Uterus (tissue), 4 donors: Measurements from ENCODE around the gene CSNK2A2. TPM values are rescaled to one million over a fixed set of nuclear protein-coding genes. Genes with fewer than 3 reads are reported as not detected.

Experiments used
- DNase-seq, 2 donors: peaks; one replicate each; pipeline ENCODE4 v3.0.0-alpha.2; 2019 to 2020
- H3K27ac ChIP-seq, 2 donors: fragments of 200-600 bp; sonication (generic); 1 replicate in 1 of 2; 2 replicates in 1 of 2; pipeline ENCODE4 v1.5.1; 2016 to 2018
- H3K27me3 ChIP-seq, 2 donors: fragments of 200-600 bp; sonication (generic); one replicate each; pipeline ENCODE4 v1.5.1; 2018 to 2019; ENCODE audit warnings: control low read depth in 1 of 2
- H3K36me3 ChIP-seq, 2 donors: fragments of 200-600 bp; sonication (generic); one replicate each; pipeline ENCODE4 v1.5.1; 2019; ENCODE audit warnings: control low read depth in 1 of 2
- H3K4me1 ChIP-seq, 2 donors: fragments of 200-600 bp; sonication (generic); one replicate each; pipeline ENCODE4 v1.5.1; 2018 to 2019; ENCODE audit warnings: control low read depth in 1 of 2
- H3K4me3 ChIP-seq, 2 donors: fragments of 200-600 bp; sonication (generic); 1 replicate in 1 of 2; 2 replicates in 1 of 2; pipeline ENCODE4 v1.5.1; 2018 to 2019; ENCODE audit warnings: mild to moderate bottlenecking in 1 of 2
- H3K9me3 ChIP-seq, 2 donors: fragments of 200-600 bp; sonication (generic); one replicate each; pipeline ENCODE4 v1.5.1; 2019; ENCODE audit warnings: control low read depth in 1 of 2
- POLR2A ChIP-seq, 2 donors: fragments of 450-650 bp; IDR thresholded peaks; one replicate each; pipeline ENCODE4 v1.6.1; 2016; ENCODE audit warnings: antibody characterized with exemption in 2 of 2, mild to moderate bottlenecking in 1 of 2, moderate library complexity in 1 of 2
- intact Hi-C: fragments of 100-400 bp; cut with DNase I; formaldehyde crosslinking; loops from one replicate; pipeline ENCODE4 v1.15.1; 2023; ENCODE audit warnings: low total_unique reads
- total RNA-seq, 4 donors: library from RNA; depleted of rRNA in 3 of 4; stranded (reverse); fragments of >200 nt in 3 of 4; gene quantifications; one replicate each; pipeline versions ENCODE4 v1.1.0 to v1.2.4, GENCODE V29; 2014 to 2023
- TF ChIP-seq, protein P1 (sequence below), 4 experiments: fragments of 200-600 bp in 2 of 4; fragments of 450-650 bp in 2 of 4; sonication (generic) in 2 of 4; IDR thresholded peaks; one replicate each; pipeline ENCODE4 v1.5.1; 2016 to 2019; ENCODE audit warnings: antibody characterized with exemption in 4 of 4, mild to moderate bottlenecking in 2 of 4, moderate library complexity in 1 of 4
- donor health status: DM: yes; HTN: yes; CAD: no.

CSNK2A2 gene
- total RNA-seq, 4 donors from 2014 or later = 28.1 to 62.5 (median 45.9) TPM

DNA sequence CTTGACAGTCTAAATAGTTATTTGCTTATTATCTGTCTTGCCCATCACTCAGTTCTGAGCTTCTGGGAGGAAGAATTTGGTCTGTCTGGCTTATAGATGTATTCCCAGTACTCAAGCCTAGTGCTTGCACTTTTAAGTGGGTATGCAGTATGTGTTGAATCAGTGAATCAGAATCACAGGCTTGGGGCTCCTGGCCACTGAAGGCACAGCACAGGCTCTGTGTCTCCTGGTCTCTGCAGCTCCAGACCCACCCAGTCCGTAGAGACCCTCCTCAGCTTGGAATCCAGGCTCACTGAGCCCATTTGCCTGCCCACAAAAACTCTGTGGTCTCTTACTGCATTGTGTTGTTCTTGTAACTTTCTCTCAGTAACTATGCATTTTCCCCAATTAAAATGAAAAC lies 49.4 kb downstream of the CSNK2A2 start:
- no peaks in the 10 kb centered on the region for H3K36me3 ChIP-seq

DNA sequence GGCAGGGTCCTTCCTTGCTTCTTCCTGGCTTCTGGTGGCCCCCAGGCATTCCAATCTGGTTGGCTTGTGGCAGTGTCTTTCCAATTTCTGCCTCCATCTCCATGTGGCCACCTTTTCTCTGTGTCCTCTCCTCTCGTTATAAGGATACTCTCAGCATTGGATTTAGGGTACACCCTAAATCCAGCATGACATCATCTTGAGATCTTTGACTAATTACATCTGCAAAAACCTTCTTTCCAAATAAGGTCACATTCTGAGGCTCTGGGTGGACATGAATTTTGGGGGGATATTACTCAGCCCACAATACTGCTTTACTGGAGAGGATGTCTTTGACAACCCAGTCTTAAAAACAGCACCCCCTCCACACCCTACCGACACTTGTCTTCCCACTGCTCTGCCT lies 49.8 kb downstream of the CSNK2A2 start:
- Histone ChIP-seq H3K4me1 (no peaks in the 10 kb centered on the region), H3K27ac (no peak overlapping the region), H3K36me3 (no peaks in the 10 kb centered on the region), H3K27me3 (no peaks in the 10 kb centered on the region), H3K4me3 (no peak overlapping the region), H3K9me3 (no peaks in the 10 kb centered on the region)
- DNase-seq = no peak
- TF ChIP-seq POLR2A (IDR thresholded peaks at IDR 0.05) = no peak
- TF ChIP-seq, protein P1, sequence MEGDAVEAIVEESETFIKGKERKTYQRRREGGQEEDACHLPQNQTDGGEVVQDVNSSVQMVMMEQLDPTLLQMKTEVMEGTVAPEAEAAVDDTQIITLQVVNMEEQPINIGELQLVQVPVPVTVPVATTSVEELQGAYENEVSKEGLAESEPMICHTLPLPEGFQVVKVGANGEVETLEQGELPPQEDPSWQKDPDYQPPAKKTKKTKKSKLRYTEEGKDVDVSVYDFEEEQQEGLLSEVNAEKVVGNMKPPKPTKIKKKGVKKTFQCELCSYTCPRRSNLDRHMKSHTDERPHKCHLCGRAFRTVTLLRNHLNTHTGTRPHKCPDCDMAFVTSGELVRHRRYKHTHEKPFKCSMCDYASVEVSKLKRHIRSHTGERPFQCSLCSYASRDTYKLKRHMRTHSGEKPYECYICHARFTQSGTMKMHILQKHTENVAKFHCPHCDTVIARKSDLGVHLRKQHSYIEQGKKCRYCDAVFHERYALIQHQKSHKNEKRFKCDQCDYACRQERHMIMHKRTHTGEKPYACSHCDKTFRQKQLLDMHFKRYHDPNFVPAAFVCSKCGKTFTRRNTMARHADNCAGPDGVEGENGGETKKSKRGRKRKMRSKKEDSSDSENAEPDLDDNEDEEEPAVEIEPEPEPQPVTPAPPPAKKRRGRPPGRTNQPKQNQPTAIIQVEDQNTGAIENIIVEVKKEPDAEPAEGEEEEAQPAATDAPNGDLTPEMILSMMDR (IDR thresholded peaks at IDR 0.05) = no peak
- intact Hi-C loops = no loop called here

More for the DNA sequence above, 49.4 kb downstream of the CSNK2A2 start:
- Histone ChIP-seq H3K9me3 (no peaks in the 10 kb centered on the region), H3K4me1 (no peaks in the 10 kb centered on the region), H3K4me3 (no peak overlapping the region), H3K27me3 (no peaks in the 10 kb centered on the region), H3K27ac (no peak overlapping the region)
- intact Hi-C loops = no loop called here
- TF ChIP-seq, protein P1 (IDR thresholded peaks at IDR 0.05) = no peak
- TF ChIP-seq POLR2A (IDR thresholded peaks at IDR 0.05) = no peak
- no peak for DNase-seq

DNA sequence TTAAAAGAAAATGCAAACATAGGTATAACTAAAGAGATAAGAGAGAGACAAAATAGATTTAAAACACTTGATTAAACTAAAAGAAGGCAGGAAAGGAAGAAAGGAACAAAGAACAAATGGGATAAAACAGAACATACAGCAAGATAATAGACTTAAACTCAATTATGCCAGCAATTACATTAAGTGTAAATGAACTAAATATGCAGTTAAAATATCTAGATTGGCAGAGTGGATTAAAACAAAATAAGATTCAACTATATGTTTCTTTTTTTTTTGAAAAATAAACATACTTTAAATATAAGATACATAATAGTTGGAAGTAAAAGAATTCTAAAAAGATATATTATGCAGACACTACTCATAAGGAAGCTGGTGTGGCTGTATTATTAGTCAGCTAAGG lies 59.1 kb downstream of the CSNK2A2 start:
- Histone ChIP-seq H3K27me3 (no peaks in the 10 kb centered on the region), H3K27ac (no peak overlapping the region), H3K4me1 (no peaks in the 10 kb centered on the region), H3K9me3 (no peaks in the 10 kb centered on the region), H3K4me3 (no peak overlapping the region), H3K36me3 (no peaks in the 10 kb centered on the region)
- TF ChIP-seq, protein P1 (IDR thresholded peaks at IDR 0.05) = no peak
- intact Hi-C loops = no loop called here
- DNase-seq = no peak

DNA sequence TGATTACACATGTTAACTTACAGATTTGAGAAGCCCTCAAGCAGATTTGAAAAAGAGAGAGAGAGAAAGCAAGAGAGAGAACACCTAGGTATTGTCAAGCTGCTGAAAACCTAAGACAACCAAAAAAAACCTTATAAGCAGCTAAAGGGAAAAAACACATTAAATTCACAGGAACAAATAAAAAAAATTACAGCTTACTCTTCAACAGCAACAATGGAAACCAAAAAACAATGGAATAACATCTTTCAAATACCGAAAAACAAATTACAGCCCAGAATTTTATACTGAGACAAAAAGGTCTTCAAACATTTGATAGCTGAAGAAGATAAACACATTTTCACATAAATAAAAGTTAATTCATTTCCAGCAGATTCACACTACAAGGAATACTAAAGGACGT lies 60.3 kb downstream of the CSNK2A2 start:
- Histone ChIP-seq H3K27me3 (no peaks in the 10 kb centered on the region), H3K27ac (no peak overlapping the region), H3K9me3 (no peaks in the 10 kb centered on the region), H3K4me1 (no peaks in the 10 kb centered on the region), H3K4me3 (no peak overlapping the region), H3K36me3 (no peaks in the 10 kb centered on the region)
- intact Hi-C loops = no loop called here
- no peak for DNase-seq
- no peak for TF ChIP-seq POLR2A (IDR thresholded peaks at IDR 0.05)
- TF ChIP-seq, protein P1 (IDR thresholded peaks at IDR 0.05) = no peak

DNA sequence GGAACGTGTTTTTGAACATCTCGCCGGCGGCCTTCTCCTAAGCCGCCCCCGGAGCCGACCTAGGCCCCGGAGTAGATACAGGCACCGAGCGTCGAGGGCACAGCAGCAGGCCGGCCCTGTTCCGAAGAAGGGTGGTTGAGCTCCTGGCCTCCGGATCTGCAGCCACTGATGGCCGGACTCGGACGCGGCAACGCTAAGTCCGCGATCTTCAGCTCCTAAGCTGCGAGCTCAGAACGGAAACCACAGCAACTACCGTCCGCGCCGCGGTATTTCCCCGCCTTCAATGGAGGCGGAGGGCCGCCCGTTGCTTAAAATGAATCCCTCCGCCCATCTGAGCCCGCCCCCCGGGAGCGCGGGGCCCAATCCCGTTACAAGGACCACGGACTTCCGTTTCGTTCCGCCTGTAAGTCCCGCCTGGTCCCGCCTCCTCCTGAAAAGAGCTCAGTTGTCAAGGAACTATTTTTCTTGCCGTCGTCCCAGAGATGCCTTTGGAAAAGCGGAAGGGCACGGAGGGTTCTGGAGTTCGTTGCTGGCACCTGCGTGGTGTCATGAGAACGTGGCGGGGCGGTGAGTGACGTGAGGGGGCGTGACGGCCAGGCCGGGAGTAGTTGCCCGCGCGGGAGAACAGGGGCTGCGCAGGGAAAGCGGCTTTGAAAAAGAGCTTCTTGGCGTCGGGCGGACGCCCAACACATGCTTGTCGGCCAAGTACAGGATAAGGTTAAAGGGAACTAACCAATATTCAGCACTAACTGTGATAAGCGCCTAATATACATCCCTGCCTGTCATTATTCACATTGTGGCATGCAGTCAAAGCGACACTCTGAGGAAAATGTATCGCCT lies 68.6 kb downstream of the CSNK2A2 start, which contains the start of gene CFAP20:
TSS of gene CFAP20 (minus strand) at position 285 of the 840 bp plus-strand sequence. CDS start at position 19, 266 bp downstream.
- H3K36me3 ChIP-seq = no peaks in the 10 kb centered on the region
- no peaks in the 10 kb centered on the region for H3K27me3 ChIP-seq
- H3K4me1 ChIP-seq = peaks cover 11 to 12% of the 10 kb centered on the region in 2 donors
- TF ChIP-seq, protein P1 (IDR thresholded peaks at IDR 0.05) = peak in 3 of 4 experiments; percentile 18 to 22 (median 22)
- peak; percentile 90 to 97 for TF ChIP-seq POLR2A (IDR thresholded peaks at IDR 0.05)
- intact Hi-C loops = loop anchor here (5.0 kb wide), 1 partner anchor 107 kb away; no protein-coding TSS in a partner anchor
- H3K9me3 ChIP-seq = no peaks in the 10 kb centered on the region
- peak; percentile 97 to 99 for DNase-seq
- peak within 1 kb of the TSS; percentile 93 to 97 for H3K4me3 ChIP-seq
- H3K27ac ChIP-seq = peak within 1 kb of the TSS; percentile 83 to 87
